Fibroblast of lung (primary cell): ENCODE results near the gene RTN4. TPM values are rescaled to one million over a fixed set of nuclear protein-coding genes. Genes with fewer than 3 reads are reported as not detected.

ENCODE experiments used
- DNase-seq, 2 donors: peaks; one replicate each; pipeline versions ENCODE4 v3.0.0 to v3.0.0-alpha.2; 2010; ENCODE audit warnings: low read depth in 2 of 2
- H2AFZ ChIP-seq: 2 replicates; pipeline ENCODE4 v1.5.1; 2012; ENCODE audit warnings: low read length, control low read depth, inconsistent platforms
- H3K27ac ChIP-seq: 2 replicates; pipeline ENCODE4 v1.5.1; 2011; ENCODE audit warnings: low read length, control low read depth; ENCODE audit not compliant: insufficient read depth
- H3K27me3 ChIP-seq: 2 replicates; pipeline ENCODE4 v1.5.1; 2011; ENCODE audit warnings: mild to moderate bottlenecking, low read length; ENCODE audit not compliant: control insufficient read depth, insufficient read depth
- H3K36me3 ChIP-seq: 2 replicates; pipeline ENCODE4 v1.5.1; 2011; ENCODE audit warnings: low read length; ENCODE audit not compliant: control insufficient read depth, insufficient read depth
- H3K4me1 ChIP-seq: 2 replicates; pipeline ENCODE4 v1.5.1; 2011; ENCODE audit warnings: low read length; ENCODE audit not compliant: control insufficient read depth, insufficient read depth; ENCODE audit errors: extremely low read depth
- H3K4me2 ChIP-seq: 2 replicates; pipeline ENCODE4 v1.5.1; 2011; ENCODE audit warnings: low read length, control low read depth; ENCODE audit not compliant: insufficient read depth; ENCODE audit errors: extremely low read depth
- H3K4me3 ChIP-seq, 4 experiments: fragments of 200-600 bp in 1 of 4; sonication (generic) in 1 of 4; replicated peaks in 1 of 4; 2 replicates each; pipeline ENCODE4 v1.5.1; 2011 to 2016; ENCODE audit warnings: low read length in 4 of 4, low read depth in 3 of 4, mild to moderate bottlenecking in 3 of 4, control low read depth in 2 of 4, inconsistent platforms in 1 of 4, mixed read lengths in 1 of 4; ENCODE audit not compliant: insufficient read depth in 1 of 4; ENCODE audit errors: control extremely low read depth in 1 of 4
- H3K79me2 ChIP-seq: 2 replicates; pipeline ENCODE4 v1.5.1; 2012; ENCODE audit warnings: mild to moderate bottlenecking, low read length, inconsistent platforms; ENCODE audit not compliant: control insufficient read depth, insufficient read depth
- H3K9ac ChIP-seq: 2 replicates; pipeline ENCODE4 v1.5.1; 2011; ENCODE audit warnings: mild to moderate bottlenecking, low read length, control low read depth; ENCODE audit not compliant: insufficient read depth
- H3K9me3 ChIP-seq: 2 replicates; pipeline ENCODE4 v1.5.1; 2012; ENCODE audit warnings: low read depth, low read length; ENCODE audit not compliant: control insufficient read depth, insufficient read depth
- H4K20me1 ChIP-seq: 2 replicates; pipeline ENCODE4 v1.5.1; 2011; ENCODE audit warnings: low read length; ENCODE audit not compliant: control insufficient read depth, insufficient read depth; ENCODE audit errors: extremely low read depth
- EZH2 ChIP-seq: IDR thresholded peaks from 2 replicates; pipeline ENCODE4 v1.5.1; 2012; ENCODE audit warnings: low read length, control low read depth, mild to moderate bottlenecking; ENCODE audit errors: missing control alignments
- polyA plus RNA-seq, 2 donors: library from polyadenylated mRNA; depleted of rRNA in 1 of 2; stranded (reverse) in 1 of 2; unstranded in 1 of 2; fragments of >200 nt; gene quantifications; 2 replicates each; pipeline ENCODE4 v1.2.1, GENCODE V29; 2011 to 2012; ENCODE audit warnings: missing spikeins in 1 of 2
- total RNA-seq: library from RNA; depleted of rRNA; stranded (reverse); fragments of >200 nt; gene quantifications from 2 replicates; pipeline ENCODE4 v1.2.1, GENCODE V29; 2014
- TF ChIP-seq, protein P1 (sequence below), 2 donors: IDR thresholded peaks in 1 of 2; conservative IDR thresholded peaks in 1 of 2; 1 replicate in 1 of 2; 2 replicates in 1 of 2; pipeline ENCODE4 v1.5.1; 2011 to 2012; ENCODE audit warnings: low read length in 2 of 2, control low read depth in 1 of 2, inconsistent platforms in 1 of 2, low read depth in 1 of 2, mild to moderate bottlenecking in 1 of 2

RTN4 gene
- total and polyA plus RNA-seq, 2 donors (not counting 1 experiment from before 2014, with no cell fraction given), result 560 to 1,326 TPM

DNA sequence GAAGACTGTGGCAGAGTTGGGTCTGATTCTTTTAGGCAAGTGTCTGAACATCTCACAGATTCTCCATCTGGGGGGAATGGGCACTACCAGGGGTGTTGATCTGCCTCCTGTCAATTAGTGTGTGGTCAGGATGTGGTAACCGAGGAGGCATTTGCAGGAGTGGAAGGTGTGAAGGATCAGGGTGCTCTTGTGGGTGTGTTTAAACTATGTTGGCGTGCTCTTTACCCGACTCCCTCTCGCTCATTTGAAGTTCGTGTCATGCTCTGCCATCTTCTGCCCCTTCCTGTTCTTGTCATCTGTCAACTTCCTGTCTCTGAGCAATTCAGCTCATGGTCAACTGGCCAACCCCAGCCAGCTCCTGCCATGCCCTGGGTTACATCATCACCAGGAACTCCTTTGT lies 107.9 kb downstream of the RTN4 start:
- H3K4me2 ChIP-seq, result no peak overlapping the region
- H3K9me3 ChIP-seq, result no peaks in the 10 kb centered on the region
- H3K9ac ChIP-seq, result no peak overlapping the region
- H3K4me3 ChIP-seq, result no peak overlapping the region
- H3K27ac ChIP-seq, result no peak overlapping the region
- H4K20me1 ChIP-seq, result no peaks in the 10 kb centered on the region
- no peaks in the 10 kb centered on the region for H3K27me3 ChIP-seq
- DNase-seq, result no peak
- no peak for TF ChIP-seq EZH2
- TF ChIP-seq, protein P1, sequence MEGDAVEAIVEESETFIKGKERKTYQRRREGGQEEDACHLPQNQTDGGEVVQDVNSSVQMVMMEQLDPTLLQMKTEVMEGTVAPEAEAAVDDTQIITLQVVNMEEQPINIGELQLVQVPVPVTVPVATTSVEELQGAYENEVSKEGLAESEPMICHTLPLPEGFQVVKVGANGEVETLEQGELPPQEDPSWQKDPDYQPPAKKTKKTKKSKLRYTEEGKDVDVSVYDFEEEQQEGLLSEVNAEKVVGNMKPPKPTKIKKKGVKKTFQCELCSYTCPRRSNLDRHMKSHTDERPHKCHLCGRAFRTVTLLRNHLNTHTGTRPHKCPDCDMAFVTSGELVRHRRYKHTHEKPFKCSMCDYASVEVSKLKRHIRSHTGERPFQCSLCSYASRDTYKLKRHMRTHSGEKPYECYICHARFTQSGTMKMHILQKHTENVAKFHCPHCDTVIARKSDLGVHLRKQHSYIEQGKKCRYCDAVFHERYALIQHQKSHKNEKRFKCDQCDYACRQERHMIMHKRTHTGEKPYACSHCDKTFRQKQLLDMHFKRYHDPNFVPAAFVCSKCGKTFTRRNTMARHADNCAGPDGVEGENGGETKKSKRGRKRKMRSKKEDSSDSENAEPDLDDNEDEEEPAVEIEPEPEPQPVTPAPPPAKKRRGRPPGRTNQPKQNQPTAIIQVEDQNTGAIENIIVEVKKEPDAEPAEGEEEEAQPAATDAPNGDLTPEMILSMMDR (conservative IDR thresholded peaks at IDR 0.05 in 1 of 2, IDR thresholded peaks at IDR 0.05 in 1 of 2; ENCODE audit: low read depth in 1 of 2, low read length in 2 of 2), result no peak
- no peaks in the 10 kb centered on the region for H3K79me2 ChIP-seq
- H3K36me3 ChIP-seq, result no peaks in the 10 kb centered on the region
- no peak overlapping the region for H2AFZ ChIP-seq
- H3K4me1 ChIP-seq, result peaks cover 3% of the 10 kb centered on the region

- Histone ChIP-seq H3K4me2 (no peak overlapping the region), H3K9me3 (no peaks in the 10 kb centered on the region), H3K79me2 (no peaks in the 10 kb centered on the region), H3K27ac (no peak overlapping the region), H3K4me1 (peaks cover 3% of the 10 kb centered on the region), H2AFZ (no peak overlapping the region), H3K9ac (no peak overlapping the region), H4K20me1 (no peaks in the 10 kb centered on the region), H3K4me3 (no peak overlapping the region), H3K27me3 (no peaks in the 10 kb centered on the region), H3K36me3 (no peaks in the 10 kb centered on the region)
- no peak for TF ChIP-seq EZH2
- TF ChIP-seq, protein P1 (conservative IDR thresholded peaks at IDR 0.05 in 1 of 2, IDR thresholded peaks at IDR 0.05 in 1 of 2; ENCODE audit: low read depth in 1 of 2, low read length in 2 of 2), result no peak
- no peak for DNase-seq
These were observed 108.8 kb downstream of the RTN4 start for GRCh38 chr2:54941248-54941984.

DNA sequence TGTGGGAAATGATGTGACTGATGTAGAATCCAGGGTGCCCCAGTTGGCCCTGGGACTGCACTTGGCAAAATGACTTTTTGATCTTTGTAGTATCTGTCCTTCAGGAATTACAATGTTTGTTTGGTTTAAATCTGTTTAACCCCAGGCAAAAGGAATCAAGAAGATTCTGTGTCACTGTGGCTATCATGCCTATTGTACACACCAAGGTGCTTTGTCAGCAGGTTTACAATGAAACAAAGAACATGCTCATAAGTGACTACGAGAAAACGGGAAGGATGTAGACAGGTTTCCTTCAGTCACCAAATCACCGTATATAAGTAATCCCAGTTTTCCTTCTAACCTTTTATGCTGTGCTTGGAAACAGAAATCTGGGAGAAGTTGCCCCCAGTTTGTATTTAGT lies 109.5 kb downstream of the RTN4 start:
- TF ChIP-seq EZH2, result no peak
- TF ChIP-seq, protein P1 (conservative IDR thresholded peaks at IDR 0.05 in 1 of 2, IDR thresholded peaks at IDR 0.05 in 1 of 2; ENCODE audit: low read depth in 1 of 2, low read length in 2 of 2), result no peak
- H3K9me3 ChIP-seq, result no peaks in the 10 kb centered on the region
- H3K4me2 ChIP-seq, result no peak overlapping the region
- peaks cover 2% of the 10 kb centered on the region for H3K4me1 ChIP-seq
- no peak overlapping the region for H3K27ac ChIP-seq
- H2AFZ ChIP-seq, result no peak overlapping the region
- no peak overlapping the region for H3K4me3 ChIP-seq
- H4K20me1 ChIP-seq, result no peaks in the 10 kb centered on the region
- H3K9ac ChIP-seq, result no peak overlapping the region
- DNase-seq, result no peak
- H3K27me3 ChIP-seq, result no peaks in the 10 kb centered on the region
- no peaks in the 10 kb centered on the region for H3K36me3 ChIP-seq
- no peaks in the 10 kb centered on the region for H3K79me2 ChIP-seq
